G401 (cell line): ENCODE results near the gene MRPS25. TPM values are rescaled to one million over a fixed set of nuclear protein-coding genes. Genes with fewer than 3 reads are reported as not detected.
"Not testable (repeated sequence)": the region's sequence is repeated elsewhere in the genome, so short reads cannot be mapped to it uniquely, and the experiment has no call there.

Experiments
- DNase-seq: peaks from one replicate; pipeline ENCODE4 v3.0.0-alpha.2; 2015; ENCODE audit warnings: low spot score
- in situ Hi-C: cut with HindIII; loops from 2 replicates; pipeline ENCODE4 v1.10.0; 2016; ENCODE audit warnings: low sequenced_read_pairs, mixed read lengths
- total RNA-seq: library from RNA; depleted of rRNA; stranded (reverse); fragments of >200 nt; shearing (Covaris generic); gene quantifications from 2 replicates; pipeline ENCODE4 v1.2.3, GENCODE V29; 2014; rRNA removed

The MRPS25 gene
- total RNA-seq, 1 experiment from 2014 or later = 46.4 TPM

DNA sequence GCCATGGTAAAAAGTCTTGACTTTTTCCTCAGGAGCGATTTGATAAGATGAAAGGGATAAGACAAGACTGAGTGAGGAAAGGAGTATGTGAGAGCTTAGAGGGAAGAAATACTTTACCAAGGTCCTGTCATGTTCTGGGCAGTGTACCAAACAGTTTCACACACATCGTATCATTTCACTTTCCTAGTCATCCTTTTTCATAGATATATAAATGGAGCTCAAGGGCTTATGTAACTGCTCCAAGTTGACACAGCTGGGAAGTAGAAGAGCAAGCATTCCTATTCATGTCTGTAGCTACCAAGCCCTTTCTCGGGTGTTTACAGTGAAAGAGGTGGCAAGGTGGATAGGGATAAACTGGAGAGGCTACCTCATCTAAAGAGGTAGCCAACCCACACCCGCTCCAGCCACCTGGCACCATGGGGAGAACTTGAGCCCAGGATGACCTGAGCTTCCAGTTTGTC lies 57.4 kb downstream of the MRPS25 start:
- DNase-seq = no peak
- in situ Hi-C loops = no loop called here

GRCh38 chr3:14999182-14999581 lies 65.9 kb downstream of the MRPS25 start:
- DNase-seq, in situ Hi-C loops: not testable (repeated sequence)

Other genes starting within 250 kb of the MRPS25 start
- 0.25 and 0.58 TPM in 2 replicates for gene FGD5, start 246.4 kb downstream of the MRPS25 start, total RNA-seq
- gene NR2C2, start 117.7 kb downstream of the MRPS25 start, total RNA-seq = 6.9 and 8.5 TPM in 2 replicates
- 21.7 and 23.3 TPM in 2 replicates for gene RBSN, start 33.8 kb upstream of the MRPS25 start, total RNA-seq
- gene CAPN7, start 140.9 kb upstream of the MRPS25 start, total RNA-seq = 17.1 and 26.9 TPM in 2 replicates